ENCODE data around the gene C10orf105.

The C10orf105 gene

GRCh38 chr10:71737001-71737833 is 17.6 kb upstream of the C10orf105 start:
- no peak for DNase-seq (ENCODE audit: low read depth, low spot score)

- DNase-seq (ENCODE audit: low read depth, low spot score) = no peak
These were observed 17.0 kb upstream of the C10orf105 start for GRCh38 chr10:71736570-71736952.

- no peak for DNase-seq (ENCODE audit: low read depth, low spot score)
These were observed 16.4 kb upstream of the C10orf105 start for GRCh38 chr10:71735709-71736569.

GRCh38 chr10:71734797-71735196 is 15.2 kb upstream of the C10orf105 start:
- DNase-seq (ENCODE audit: low read depth, low spot score) = no peak

GRCh38 chr10:71731791-71732190 is 12.2 kb upstream of the C10orf105 start:
- DNase-seq (ENCODE audit: low read depth, low spot score) = no peak

GRCh38 chr10:71729161-71729636 is 9.6 kb upstream of the C10orf105 start:
- DNase-seq (ENCODE audit: low read depth, low spot score) = no peak

- DNase-seq (ENCODE audit: low read depth, low spot score) = no peak
These were observed 8.5 kb upstream of the C10orf105 start for GRCh38 chr10:71727738-71728737.

- no peak for DNase-seq (ENCODE audit: low read depth, low spot score)
These were observed 7.6 kb upstream of the C10orf105 start for GRCh38 chr10:71727105-71727737.

GRCh38 chr10:71726580-71727104 is 7.1 kb upstream of the C10orf105 start:
- DNase-seq (ENCODE audit: low read depth, low spot score) = no peak

- DNase-seq (ENCODE audit: low read depth, low spot score) = no peak
These were observed 6.5 kb upstream of the C10orf105 start for GRCh38 chr10:71725998-71726579.

GRCh38 chr10:71725249-71725648 is 5.7 kb upstream of the C10orf105 start:
- no peak for DNase-seq (ENCODE audit: low read depth, low spot score)

GRCh38 chr10:71724539-71724938 is 5.0 kb upstream of the C10orf105 start:
- no peak for DNase-seq (ENCODE audit: low read depth, low spot score)

- DNase-seq (ENCODE audit: low read depth, low spot score) = no peak
These were observed 3.7 kb upstream of the C10orf105 start for GRCh38 chr10:71723311-71723710.

- DNase-seq (ENCODE audit: low read depth, low spot score) = no peak
These were observed 3.3 kb upstream of the C10orf105 start for GRCh38 chr10:71722849-71723248.

GRCh38 chr10:71721313-71721712 is 1.7 kb upstream of the C10orf105 start:
- no peak for DNase-seq (ENCODE audit: low read depth, low spot score)

- DNase-seq (ENCODE audit: low read depth, low spot score) = no peak
These were observed 710 bp upstream of the C10orf105 start for GRCh38 chr10:71720288-71720687.

GRCh38 chr10:71719042-71719441 is 536 bp downstream of the C10orf105 start:
- DNase-seq (ENCODE audit: low read depth, low spot score) = no peak

- DNase-seq (ENCODE audit: low read depth, low spot score) = no peak
These were observed 1.3 kb downstream of the C10orf105 start for GRCh38 chr10:71718165-71718698.

- no peak for DNase-seq (ENCODE audit: low read depth, low spot score)
These were observed 2.0 kb downstream of the C10orf105 start for GRCh38 chr10:71717551-71717951.

- no peak for DNase-seq (ENCODE audit: low read depth, low spot score)
These were observed 2.5 kb downstream of the C10orf105 start for GRCh38 chr10:71717056-71717455.
